ENCODE data around the gene CCR3. TPM values are rescaled to one million over a fixed set of nuclear protein-coding genes. Genes with fewer than 3 reads are reported as not detected.

CCR3 gene
- total and polyA plus RNA-seq, 9 of the 15 experiments (the other 6 are each of a cell fraction or from before 2014, with no cell fraction given): not detected

- Histone ChIP-seq H3K4me1 (replicated peaks in 1 of 2; ENCODE audit: control insufficient read depth in 2 of 2, insufficient read depth in 2 of 2, low read length in 2 of 2) (no peaks in the 10 kb centered on the region; a peak in 1 of 5 replicates), H3K79me2 (ENCODE audit: control insufficient read depth, insufficient read depth, low read length) (no peaks in the 10 kb centered on the region), H3K4me3 (no peak overlapping the region), H3K9me3 (replicated peaks; ENCODE audit: control insufficient read depth, insufficient read depth, low read depth, low read length) (no peaks in the 10 kb centered on the region), H2AFZ (ENCODE audit: low read depth, low read length) (no peak overlapping the region), H3K9ac (ENCODE audit: insufficient read depth in 1 of 2, low read depth in 2 of 2, low read length in 2 of 2) (no peak overlapping the region), H4K20me1 (replicated peaks; ENCODE audit: control insufficient read depth, insufficient read depth, low read length) (no peaks in the 10 kb centered on the region), H3K9me1 (ENCODE audit: control insufficient read depth, insufficient read depth, low read length) (no peaks in the 10 kb centered on the region), H3K4me2 (ENCODE audit: insufficient read depth, low read length) (no peak overlapping the region), H3K27ac (ENCODE audit: extremely low read depth, low read depth, low read length) (no peak overlapping the region), H3K36me3 (ENCODE audit: control insufficient read depth, insufficient read depth, low read length) (no peaks in the 10 kb centered on the region), H3K27me3 (ENCODE audit: control insufficient read depth in 2 of 2, insufficient read depth in 2 of 2, low read length in 2 of 2) (peaks cover 0 to 11% of the 10 kb centered on the region in 2 experiments; a peak in 3 of 5 replicates)
- in situ Hi-C loops (cut with MboI): no loop called here
- FAIRE-seq (no peak), DNase-seq (ENCODE audit: extremely low read depth in 1 of 4, low spot score in 3 of 4) (peak in 1 of 4 experiments; percentile 11), ATAC-seq (0 out of 3 replicates have a peak, but pooled peaks have one; percentile 47)
- intact Hi-C loops (cut with micrococcal nuclease): no loop called here
- 0% methylated on average over 5 of the region's 5 CpGs for WGBS (ENCODE audit: insufficient coverage, low coverage, missing lambda C conversion rate)
- no TSS peak for BruUV-seq (replicated peaks)
- CTCF ChIA-PET (ENCODE audit: low intra/inter-chr PET ratio): no interaction called here
- POLR2A ChIA-PET: no interaction called here
- TF ChIP-seq ZNF197 (CRISPR knock-in tag; IDR thresholded peaks at IDR 0.05; ENCODE audit: low read depth) (no peak), MAFG (tag; conservative IDR thresholded peaks at IDR 0.05) (peak; percentile 51; the same call in 1 of the 2 replicates), NCOR1 (IDR thresholded peaks at IDR 0.05) (peak; percentile 48; the same call in 1 of the 2 replicates), E4F1 (CRISPR knock-in tag; IDR thresholded peaks at IDR 0.05; ENCODE audit: borderline replicate concordance) (no peak), ZNF75A (CRISPR knock-in tag; IDR thresholded peaks at IDR 0.05) (no peak), ZNF408 (CRISPR knock-in tag; IDR thresholded peaks at IDR 0.05; ENCODE audit: low read depth) (no peak), GATAD2A (IDR thresholded peaks at IDR 0.05) (no peak), HEY1 (CRISPR knock-in tag; IDR thresholded peaks at IDR 0.05; ENCODE audit: borderline replicate concordance) (no peak), CC2D1A (IDR thresholded peaks at IDR 0.05) (no peak), NR3C1 (CRISPR knock-in tag; IDR thresholded peaks at IDR 0.05) (no peak), NKRF (IDR thresholded peaks at IDR 0.05; ENCODE audit: borderline replicate concordance) (no peak), ARID3B (CRISPR knock-in tag; IDR thresholded peaks at IDR 0.05; ENCODE audit: borderline replicate concordance) (no peak)
Measured at GRCh38 chr3:46228260-46229242, 13.7 kb upstream of the CCR3 start.

Data from K562 (cell line).